Neural crest cell (in vitro differentiated cells): ENCODE results near the gene MYLIP. TPM values are rescaled to one million over a fixed set of nuclear protein-coding genes. Genes with fewer than 3 reads are reported as not detected.

ENCODE experiments used
- DNase-seq: peaks from one replicate; pipeline ENCODE4 v3.0.0; 2021; ENCODE audit warnings: low read depth, mixed read lengths, low spot score
- H3K27ac Mint-ChIP-seq: one replicate; pipeline ENCODE4 v1.8.0; 2021; ENCODE audit warnings: mild to moderate bottlenecking, mixed read lengths; ENCODE audit not compliant: unreplicated experiment
- H3K27me3 Mint-ChIP-seq: 2 replicates; pipeline ENCODE4 v1.8.0; 2021; ENCODE audit warnings: low read depth, mild to moderate bottlenecking, mixed read lengths
- H3K36me3 Mint-ChIP-seq: 2 replicates; pipeline ENCODE4 v1.8.0; 2021; ENCODE audit warnings: low read depth, mild to moderate bottlenecking, mixed read lengths
- H3K4me1 Mint-ChIP-seq: 2 replicates; pipeline ENCODE4 v1.8.0; 2021; ENCODE audit warnings: mixed read lengths
- H3K4me3 Mint-ChIP-seq: one replicate; pipeline ENCODE4 v1.8.0; 2021; ENCODE audit warnings: mild to moderate bottlenecking, mixed read lengths
- H3K9me3 Mint-ChIP-seq: 2 replicates; pipeline ENCODE4 v1.8.0; 2021; ENCODE audit warnings: mixed read lengths
- CTCF ChIP-seq: fragments of 200-600 bp; sonication (generic); conservative IDR thresholded peaks from 2 replicates; pipeline ENCODE4 v1.5.0; 2021; ENCODE audit warnings: antibody characterized with exemption, mild to moderate bottlenecking
- long read RNA-seq: library from polyadenylated mRNA; unstranded; transcript quantifications from one replicate; pipeline ENCODE4 v2.0.0, GENCODE V29; 2020
- total RNA-seq: library from RNA; stranded (reverse); gene quantifications from 2 replicates; pipeline ENCODE4 v1.2.1, GENCODE V29; 2021

The MYLIP gene
- total RNA-seq, result 4.5 and 5.8 TPM in 2 replicates
- long read RNA-seq, partial matches to known transcripts, result 1 of 2 reads
- long read RNA-seq, other reads (novel, unspliced or antisense), result 1 of 2 reads

- H3K4me3 Mint-ChIP-seq, result peak within 1 kb of the TSS; percentile 90
- H3K36me3 Mint-ChIP-seq, result no peaks in the 10 kb centered on the region
- no peaks in the 10 kb centered on the region for H3K9me3 Mint-ChIP-seq
- peak within 1 kb of the TSS; percentile 50 for H3K27ac Mint-ChIP-seq
- TF ChIP-seq CTCF, result peak; percentile 67
- H3K27me3 Mint-ChIP-seq, result peaks cover 27% of the 10 kb centered on the region
- H3K4me1 Mint-ChIP-seq, result peaks cover 21% of the 10 kb centered on the region
- DNase-seq, result peak; percentile 95
Measured at GRCh38 chr6:16128759-16129622, at the start of gene MYLIP. Gene MYLIP (plus strand): TSS chr6:16129086. CDS start chr6:16129323, 237 bp downstream.

GRCh38 chr6:16079354-16079753 lies 49.5 kb upstream of the MYLIP start:
- TF ChIP-seq CTCF, result no peak
- Mint-ChIP-seq H3K4me3 (no peak overlapping the region), H3K27me3 (no peaks in the 10 kb centered on the region), H3K27ac (no peak overlapping the region), H3K4me1 (no peaks in the 10 kb centered on the region), H3K9me3 (no peaks in the 10 kb centered on the region), H3K36me3 (no peaks in the 10 kb centered on the region)
- DNase-seq, result no peak

- H3K4me1 Mint-ChIP-seq, result no peaks in the 10 kb centered on the region
- no peaks in the 10 kb centered on the region for H3K9me3 Mint-ChIP-seq
- no peak for TF ChIP-seq CTCF
- no peak overlapping the region for H3K27ac Mint-ChIP-seq
- no peaks in the 10 kb centered on the region for H3K27me3 Mint-ChIP-seq
- H3K4me3 Mint-ChIP-seq, result no peak overlapping the region
- no peaks in the 10 kb centered on the region for H3K36me3 Mint-ChIP-seq
- DNase-seq, result no peak
Measured at GRCh38 chr6:16080204-16080603, 48.7 kb upstream of the MYLIP start.

GRCh38 chr6:16081326-16081725 lies 47.6 kb upstream of the MYLIP start:
- H3K4me3 Mint-ChIP-seq, result no peak overlapping the region
- no peaks in the 10 kb centered on the region for H3K4me1 Mint-ChIP-seq
- no peaks in the 10 kb centered on the region for H3K27me3 Mint-ChIP-seq
- H3K27ac Mint-ChIP-seq, result no peak overlapping the region
- TF ChIP-seq CTCF, result no peak
- no peaks in the 10 kb centered on the region for H3K9me3 Mint-ChIP-seq
- no peaks in the 10 kb centered on the region for H3K36me3 Mint-ChIP-seq
- DNase-seq, result no peak

GRCh38 chr6:16082361-16082760 lies 46.5 kb upstream of the MYLIP start:
- Mint-ChIP-seq H3K4me3 (no peak overlapping the region), H3K27me3 (no peaks in the 10 kb centered on the region), H3K9me3 (no peaks in the 10 kb centered on the region), H3K4me1 (no peaks in the 10 kb centered on the region), H3K36me3 (no peaks in the 10 kb centered on the region), H3K27ac (no peak overlapping the region)
- DNase-seq, result no peak
- no peak for TF ChIP-seq CTCF
